ENCODE data around the gene STOX2. TPM values are rescaled to one million over a fixed set of nuclear protein-coding genes. Genes with fewer than 3 reads are reported as not detected.

The STOX2 gene
- total and polyA plus RNA-seq, 12 donors, result 2.2 to 25.5 (median 13.7) TPM

- no peaks in the 10 kb centered on the region for H3K9me3 ChIP-seq
- H3K27ac ChIP-seq, result peak overlapping the region in 1 of 10 donors; percentile 22
- H3K4me1 ChIP-seq, result peaks cover 9 to 52% (median 24%) of the 10 kb centered on the region in 9 donors
- DNase-seq (no peak), ATAC-seq (no peak)
- H3K27me3 ChIP-seq, result no peaks in the 10 kb centered on the region
- intact Hi-C loops (cut with DNase I), result loop anchor here in 3 of 10 donors (5.0 to 10.0 kb wide), 2 partner anchors 52 to 85 kb away; partner anchors contain the start of gene STOX2 (in 2 of the 3)
- TF ChIP-seq CTCF (IDR thresholded peaks at IDR 0.05), result no peak
- peak overlapping the region in 8 of 10 donors; percentile 15 to 37 (median 28) for H3K4me3 ChIP-seq
- WGBS, 2 donors, result 84 to 87% methylated on average over 10 of the region's 10 CpGs
- no peaks in the 10 kb centered on the region for H3K36me3 ChIP-seq
These were observed 54.4 kb downstream of the STOX2 start for GRCh38 chr4:183959319-183960045.

GRCh38 chr4:183960046-183960420, 54.9 kb downstream of the STOX2 start:
- Histone ChIP-seq H3K36me3 (no peaks in the 10 kb centered on the region), H3K4me1 (peaks cover 9 to 52% (median 24%) of the 10 kb centered on the region in 9 donors), H3K4me3 (peak overlapping the region in 8 of 10 donors; percentile 15 to 37 (median 28)), H3K27me3 (no peaks in the 10 kb centered on the region), H3K27ac (peak overlapping the region in 5 of 10 donors; percentile 22 to 63 (median 48)), H3K9me3 (no peaks in the 10 kb centered on the region)
- ATAC-seq (peak; percentile 65 to 95 (median 83)), DNase-seq (peak; percentile 21 to 73)
- intact Hi-C loops (cut with DNase I), result loop anchor here in 2 of 10 donors (5.0 to 10.0 kb wide), 2 partner anchors 53 to 85 kb away; partner anchors contain the start of gene STOX2 (in 1 of the 2)
- no peak for TF ChIP-seq CTCF (IDR thresholded peaks at IDR 0.05)
- WGBS, 2 donors, result 29 to 36% methylated on average over 8 of the region's 8 CpGs

GRCh38 chr4:183960962-183961541, 55.9 kb downstream of the STOX2 start:
- 33 to 38% methylated on average over 12 of the region's 12 CpGs for WGBS, 2 donors
- ATAC-seq (peak; percentile 59 to 92 (median 86)), DNase-seq (peak in 1 of 2 donors; percentile 69)
- Histone ChIP-seq H3K27me3 (no peaks in the 10 kb centered on the region), H3K27ac (peak overlapping the region in 8 of 10 donors; percentile 48 to 71 (median 64)), H3K9me3 (no peaks in the 10 kb centered on the region), H3K4me3 (peak overlapping the region in 5 of 10 donors; percentile 14 to 37 (median 31)), H3K4me1 (peaks cover 9 to 43% (median 18%) of the 10 kb centered on the region in 9 donors), H3K36me3 (no peaks in the 10 kb centered on the region)
- peak in 2 of 9 donors; percentile 7 to 13 for TF ChIP-seq CTCF (IDR thresholded peaks at IDR 0.05)
- intact Hi-C loops (cut with DNase I), result loop anchor here in 2 of 10 donors (5.0 to 10.0 kb wide), 2 partner anchors 54 to 86 kb away; partner anchors contain the start of gene STOX2 (in 1 of the 2)

- 77 to 85% methylated on average over 1 of the region's 1 CpG for WGBS, 2 donors
- Histone ChIP-seq H3K4me1 (peaks cover 9 to 39% (median 17%) of the 10 kb centered on the region in 9 donors), H3K27ac (peak overlapping the region in 8 of 10 donors; percentile 48 to 71 (median 64)), H3K9me3 (no peaks in the 10 kb centered on the region), H3K36me3 (no peaks in the 10 kb centered on the region), H3K27me3 (no peaks in the 10 kb centered on the region), H3K4me3 (peak overlapping the region in 2 of 10 donors; percentile 35 to 37)
- ATAC-seq (no peak), DNase-seq (no peak)
- intact Hi-C loops (cut with DNase I), result loop anchor here in 2 of 10 donors (5.0 to 10.0 kb wide), 2 partner anchors 54 to 87 kb away; partner anchors contain the start of gene STOX2 (in 1 of the 2)
- no peak for TF ChIP-seq CTCF (IDR thresholded peaks at IDR 0.05)
These were observed 56.7 kb downstream of the STOX2 start for GRCh38 chr4:183961795-183962194.
